Measurements from ENCODE around the gene TREM1.
A peak's percentile ranks its signal among the peaks of the same experiment; 100 is the strongest.
"Not testable (repeated sequence)": the region's sequence is repeated elsewhere in the genome, so short reads cannot be mapped to it uniquely, and the experiment has no call there.

Gene TREM1

DNA sequence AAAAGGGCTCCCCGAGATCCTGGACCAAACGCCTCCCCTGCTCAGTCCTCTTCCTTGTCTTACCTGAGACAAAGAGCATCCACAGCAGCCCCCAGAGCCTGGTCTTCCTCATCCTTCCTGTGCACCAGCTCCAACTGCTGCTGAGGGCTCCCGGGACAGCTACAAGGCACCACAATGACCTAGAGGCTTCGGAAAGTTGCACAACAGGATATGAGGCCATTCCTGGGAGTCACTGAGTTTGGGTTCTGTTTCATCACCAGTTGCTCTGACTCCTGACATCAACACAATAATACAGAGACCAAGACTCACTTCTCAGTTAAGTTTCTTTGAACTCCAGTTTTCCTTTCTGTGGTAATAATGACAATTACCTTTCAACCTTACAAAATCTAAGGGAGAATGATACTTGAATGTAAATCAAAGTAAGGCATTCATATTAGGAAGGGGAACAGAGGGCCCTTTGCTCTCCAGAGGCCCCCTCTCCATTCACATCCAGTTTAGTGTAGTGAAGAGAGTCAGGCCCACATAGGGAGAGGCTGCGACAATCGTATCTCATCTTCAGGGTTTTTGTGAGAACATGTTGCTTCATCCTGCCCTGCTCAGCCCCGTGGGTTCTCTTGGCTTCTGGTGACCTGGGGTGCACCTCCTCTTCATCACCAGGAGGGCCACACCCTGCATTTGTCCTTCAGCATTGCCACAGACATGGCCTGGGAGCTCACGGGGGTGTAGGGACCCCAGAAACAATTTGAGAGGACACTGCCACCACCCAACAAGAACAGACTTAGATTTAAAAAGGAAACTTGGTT, at the start of gene TREM1:
TREM1 (minus strand) TSS at position 139 of the 803 bp plus-strand sequence; CDS start at position 112, 27 bp downstream.
- no peak for DNase-seq

GRCh38 chr6:41335943-41336342, 49.5 kb upstream of the TREM1 start:
- DNase-seq = no peak

DNA sequence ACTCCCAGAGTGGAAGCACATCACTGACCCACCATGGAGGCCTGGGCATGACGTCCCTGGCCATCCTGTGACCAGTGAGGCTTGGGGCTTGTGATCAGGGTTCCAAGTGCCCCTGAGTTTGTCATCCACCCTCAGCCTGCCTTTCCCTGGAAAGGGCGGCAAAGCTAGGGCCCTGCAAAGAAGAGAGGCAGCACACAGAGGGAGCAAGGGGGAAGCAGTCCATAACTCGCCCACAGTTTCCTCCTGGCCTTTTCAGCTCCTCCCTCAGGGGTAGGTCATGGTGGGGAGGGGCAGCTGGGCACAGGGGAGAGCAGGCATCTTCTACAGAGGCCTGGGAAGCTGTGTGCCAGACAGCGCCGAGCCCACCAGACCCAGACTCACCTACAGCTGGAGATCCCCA, 48.8 kb upstream of the TREM1 start, which contains the start of gene NCR2:
NCR2 (plus strand) TSS at position 313 of the 400 bp plus-strand sequence. CDS start 269 bp downstream, outside the sequence.
- DNase-seq = no peak

GRCh38 chr6:41334482-41335040, 48.1 kb upstream of the TREM1 start:
- peak in 1 of 2 experiments; percentile 7 for DNase-seq

- no peak for DNase-seq
Observed at GRCh38 chr6:41332842-41333736, 46.6 kb upstream of the TREM1 start.

DNA sequence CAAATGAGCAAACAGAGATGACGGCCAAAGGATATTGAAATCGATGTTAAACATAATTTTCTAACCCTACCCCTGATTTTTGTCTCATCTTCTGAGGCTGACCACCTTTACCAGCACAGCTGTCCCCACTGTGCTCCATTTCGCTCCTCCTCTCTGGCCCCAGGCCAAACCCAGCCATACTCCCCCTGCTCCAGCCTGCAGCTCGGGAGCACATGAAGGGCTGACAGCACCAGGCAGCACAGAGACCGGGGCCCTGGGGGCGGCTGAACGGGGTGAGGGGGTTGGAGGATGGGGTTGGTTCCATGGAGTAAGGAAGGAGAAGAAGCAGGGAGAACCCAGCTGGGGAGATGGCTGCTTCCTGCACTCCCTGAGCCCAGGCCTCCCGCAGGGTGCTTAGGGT, 45.8 kb upstream of the TREM1 start:
- DNase-seq = no peak

GRCh38 chr6:41331401-41332150, 45.1 kb upstream of the TREM1 start:
- DNase-seq = no peak

- no peak for DNase-seq
Observed at GRCh38 chr6:41327177-41327576, 40.7 kb upstream of the TREM1 start.

DNA sequence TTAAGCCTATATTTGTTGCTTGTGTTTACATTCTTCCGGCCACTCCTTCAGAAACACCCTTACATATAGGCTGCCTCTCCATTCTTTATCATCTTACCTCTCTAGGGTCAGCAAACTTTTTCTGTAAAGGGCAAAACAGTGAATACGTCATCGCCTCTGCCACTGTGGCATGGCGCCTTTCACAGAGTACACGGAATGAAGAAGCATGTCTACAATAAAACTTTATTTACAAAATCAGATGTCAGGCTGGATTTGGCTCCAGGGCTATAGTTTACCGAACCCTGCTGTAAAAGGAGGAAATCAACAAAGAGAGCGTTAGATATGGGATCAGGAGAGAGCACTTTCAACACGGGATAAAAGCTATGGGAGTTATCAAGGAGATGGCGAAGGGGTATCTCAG, 39.6 kb upstream of the TREM1 start:
- peak; percentile 65 to 74 for DNase-seq

- DNase-seq = peak; percentile 65 to 74
Observed at GRCh38 chr6:41325446-41326066, 39.1 kb upstream of the TREM1 start.

GRCh38 chr6:41321183-41321582, 34.7 kb upstream of the TREM1 start:
- DNase-seq = no peak

- DNase-seq = peak; percentile 82 to 95
Observed at GRCh38 chr6:41318654-41319565, 32.4 kb upstream of the TREM1 start.

DNA sequence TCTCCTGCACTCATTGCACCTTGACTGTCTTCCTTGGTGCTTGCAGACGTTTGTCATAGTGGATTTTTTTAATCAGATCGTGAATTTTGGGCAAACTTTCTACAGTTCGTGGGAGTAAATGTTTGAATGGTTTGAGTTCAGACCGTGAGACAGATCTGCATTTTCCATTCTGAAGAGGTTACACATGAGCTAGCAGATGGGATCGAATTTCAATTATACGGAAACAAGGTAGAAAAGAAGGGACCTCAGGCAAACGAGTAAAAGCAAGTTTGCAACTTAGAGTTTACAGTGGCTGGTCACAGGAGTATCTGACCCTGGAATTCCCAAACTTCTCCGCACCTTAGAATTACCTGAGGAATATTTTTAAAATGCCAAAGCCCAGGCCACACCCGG, 31.8 kb upstream of the TREM1 start:
- peak; percentile 49 to 62 for DNase-seq

DNA sequence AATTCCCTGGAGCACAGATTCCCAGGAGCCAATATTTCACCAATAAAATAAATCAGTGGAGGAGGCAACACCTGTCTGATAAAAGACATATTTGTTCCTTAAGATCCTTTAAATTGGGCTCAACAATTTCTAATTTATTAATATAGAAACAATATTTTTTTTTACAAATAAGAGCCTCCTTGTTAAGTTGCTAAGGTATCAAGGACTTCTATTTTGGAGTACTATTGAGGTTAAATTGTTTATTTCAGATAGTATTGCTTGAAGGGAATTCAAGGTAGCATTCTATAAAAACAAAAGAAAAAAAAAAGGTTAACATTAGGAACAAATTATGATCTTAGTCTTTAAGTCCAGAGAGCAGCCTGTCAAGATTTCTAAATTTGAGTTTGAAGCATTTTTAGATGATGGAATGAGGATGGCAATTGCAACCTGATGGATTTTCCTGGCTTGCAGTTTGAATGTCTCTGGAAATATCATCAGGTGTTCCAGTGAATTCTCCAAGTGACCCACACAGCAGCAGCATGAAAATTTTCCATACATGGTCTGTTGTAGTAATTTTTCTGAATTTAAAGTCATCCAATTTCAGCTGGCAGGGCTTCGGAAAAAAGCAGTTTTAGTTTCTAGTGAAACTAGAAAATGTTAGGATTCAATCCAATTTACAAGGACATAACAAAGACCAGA, 29.6 kb upstream of the TREM1 start:
- DNase-seq = no peak

GRCh38 chr6:41315203-41315602, 28.7 kb upstream of the TREM1 start:
- DNase-seq = no peak

GRCh38 chr6:41306187-41306854, 19.8 kb upstream of the TREM1 start:
- peak in 1 of 2 experiments; percentile 77 for DNase-seq

DNA sequence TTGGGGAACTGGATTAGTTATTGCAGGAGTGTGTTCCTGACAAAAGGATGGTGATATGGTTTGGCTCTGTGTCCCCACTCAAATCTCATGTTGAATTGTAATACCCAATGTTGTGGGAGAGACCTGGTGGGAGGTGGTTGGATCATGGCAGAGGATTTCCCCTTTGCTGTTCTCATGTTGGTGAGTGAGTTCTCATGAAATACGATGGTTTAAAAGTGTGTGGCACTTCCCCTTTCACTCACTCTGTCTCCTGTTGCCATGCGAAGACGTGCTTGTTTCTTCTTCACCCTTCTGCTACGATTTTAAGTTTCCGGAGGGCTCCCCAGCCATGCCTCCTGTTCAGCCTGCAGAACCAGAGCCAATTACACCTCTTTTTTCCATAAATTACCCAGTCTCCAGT, 16.2 kb upstream of the TREM1 start:
- DNase-seq = no peak

DNA sequence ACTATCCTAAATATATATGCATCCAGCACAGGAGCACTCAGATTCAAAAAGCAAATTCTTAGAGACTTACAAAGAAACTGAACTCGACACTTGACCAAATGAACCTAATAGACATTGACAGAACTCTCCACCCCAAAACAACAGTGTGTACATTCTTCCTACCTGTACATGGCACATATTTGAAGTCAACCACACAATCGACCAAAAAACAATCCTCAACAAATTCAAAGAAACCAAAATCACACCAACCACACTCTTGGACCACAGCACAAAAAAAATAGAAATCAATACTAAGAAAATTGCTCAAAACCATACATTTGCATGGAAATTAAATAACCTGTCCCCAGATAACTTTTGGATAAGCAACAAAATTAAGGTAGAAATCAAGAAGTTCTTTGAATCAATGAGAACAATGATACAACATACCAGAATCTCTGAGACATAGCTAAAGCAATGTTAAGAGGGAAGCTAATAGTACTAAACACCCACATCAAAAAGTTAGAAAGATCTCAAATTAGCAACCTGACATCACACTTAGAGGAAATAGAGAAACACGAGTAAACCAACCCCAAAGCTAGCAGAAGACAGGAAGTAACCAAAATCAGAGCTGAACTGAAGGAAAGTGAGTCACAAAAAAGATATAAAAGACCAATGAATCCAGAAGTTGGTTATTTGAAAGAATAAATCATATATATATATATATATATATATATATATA, 12.5 kb upstream of the TREM1 start:
- DNase-seq = no peak

DNA sequence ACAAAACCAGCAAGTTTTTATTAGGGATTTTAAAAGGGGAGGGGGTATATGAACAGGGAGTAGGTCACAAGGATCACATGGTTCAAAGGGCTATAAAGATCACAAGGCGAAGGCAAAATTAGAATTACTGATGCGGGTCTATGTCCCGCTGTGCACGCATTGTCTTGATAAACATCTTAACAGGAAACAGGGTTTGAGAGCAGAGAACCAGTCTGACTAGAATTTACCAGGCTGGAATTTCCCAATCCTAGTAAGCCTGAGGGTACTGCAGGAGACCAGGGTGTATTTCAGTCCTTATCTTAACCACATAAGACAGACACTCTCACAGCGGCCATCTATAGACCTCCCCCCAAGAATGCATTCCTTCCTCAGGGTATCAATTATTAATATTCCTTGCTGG, 10.8 kb upstream of the TREM1 start:
- DNase-seq = not testable (repeated sequence)

All from NCI-H526 (cell line).